IMR-90 (cell line): Measurements from ENCODE around the gene GPAM. TPM values are rescaled to one million over a fixed set of nuclear protein-coding genes. Genes with fewer than 3 reads are reported as not detected.

Source experiments
- ATAC-seq: fragments of 200-7000 bp; cut with Tn5 transposase; 2 replicates; pipeline ENCODE4 v1.9.1; 2020; ENCODE audit warnings: low read depth, mild to moderate bottlenecking, moderate library complexity
- BruUV-seq: library from RNA; stranded (reverse); fragments of 400-500 nt; replicated peaks from 2 replicates; lab custom pipeline; 2021; lab: Mats Ljungman, UMichigan
- CTCF ChIA-PET: fragments of 300-600 bp; formaldehyde crosslinking; extraction: SDS; loops from one replicate; lab custom pipeline; 2021; ENCODE audit warnings: antibody characterized with exemption; lab: Yijun Ruan, JAX
- POLR2A ChIA-PET: fragments of 300-600 bp; sonication (Branson Sonifier 250); formaldehyde crosslinking; loops from one replicate; lab custom pipeline; 2022; ENCODE audit warnings: antibody characterized with exemption; ENCODE audit not compliant: unreplicated experiment; lab: Charles Lee
- DNase-seq: peaks from one replicate; pipeline ENCODE4 v3.0.0; 2013
- H2AFZ ChIP-seq: replicated peaks from 2 replicates; pipeline ENCODE3; 2013; ENCODE audit warnings: low read length, mild to moderate bottlenecking; ENCODE audit not compliant: poor library complexity
- H2AK5ac ChIP-seq: 2 replicates; pipeline ENCODE4 v1.6.1; 2013; ENCODE audit warnings: low read depth, low read length, inconsistent platforms
- H2AK9ac ChIP-seq: replicated peaks from 2 replicates; pipeline ENCODE3; 2013; ENCODE audit warnings: mild to moderate bottlenecking, low read depth, low read length, moderate library complexity; ENCODE audit not compliant: poor library complexity
- H2BK120ac ChIP-seq: 2 replicates; pipeline ENCODE4 v1.6.1; 2013; ENCODE audit warnings: low read depth, low read length, inconsistent platforms
- H2BK15ac ChIP-seq: 3 replicates; pipeline ENCODE4 v1.6.1; 2013; ENCODE audit warnings: low read depth, low read length, inconsistent platforms
- H2BK20ac ChIP-seq: 2 replicates; pipeline ENCODE4 v1.6.1; 2013; ENCODE audit warnings: low read depth, mild to moderate bottlenecking, inconsistent platforms, low read length, moderate library complexity
- H2BK5ac ChIP-seq: 2 replicates; pipeline ENCODE4 v1.6.1; 2013; ENCODE audit warnings: mild to moderate bottlenecking, low read depth, low read length, inconsistent platforms; ENCODE audit not compliant: poor library complexity, severe bottlenecking
- H3K14ac ChIP-seq: replicated peaks from 2 replicates; pipeline ENCODE4 v1.6.1; 2013; ENCODE audit warnings: low read depth, low read length, inconsistent platforms
- H3K18ac ChIP-seq: 2 replicates; pipeline ENCODE4 v1.6.1; 2013; ENCODE audit warnings: low read depth, low read length, control low read depth
- H3K23ac ChIP-seq: 2 replicates; pipeline ENCODE4 v1.6.1; 2013; ENCODE audit warnings: low read depth, low read length, inconsistent platforms
- H3K27ac ChIP-seq: 2 replicates; pipeline ENCODE4 v1.5.1; 2013; ENCODE audit warnings: mild to moderate bottlenecking, control low read depth, low read length; ENCODE audit not compliant: insufficient read depth
- H3K27me3 ChIP-seq: 2 replicates; pipeline ENCODE4 v1.6.1; 2013; ENCODE audit warnings: low read length; ENCODE audit not compliant: control insufficient read depth, insufficient read depth
- H3K36me3 ChIP-seq: 2 replicates; pipeline ENCODE4 v1.6.1; 2013; ENCODE audit warnings: low read length, mixed read lengths; ENCODE audit not compliant: control insufficient read depth, insufficient read depth
- H3K4ac ChIP-seq: 2 replicates; pipeline ENCODE4 v1.6.1; 2013; ENCODE audit warnings: low read depth, low read length, inconsistent platforms
- H3K4me1 ChIP-seq: 2 replicates; pipeline ENCODE4 v1.6.1; 2013; ENCODE audit warnings: low read length, mixed read lengths; ENCODE audit not compliant: control insufficient read depth, insufficient read depth
- H3K4me2 ChIP-seq: 2 replicates; pipeline ENCODE4 v1.6.1; 2013; ENCODE audit warnings: low read depth, mild to moderate bottlenecking, control low read depth, low read length, moderate library complexity
- H3K4me3 ChIP-seq: 2 replicates; pipeline ENCODE4 v1.5.1; 2013; ENCODE audit warnings: low read depth, mild to moderate bottlenecking, control low read depth, low read length, moderate library complexity; ENCODE audit not compliant: insufficient read depth
- H3K56ac ChIP-seq: 2 replicates; pipeline ENCODE4 v1.6.1; 2013; ENCODE audit warnings: low read length, inconsistent platforms; ENCODE audit not compliant: insufficient read depth; ENCODE audit errors: extremely low read depth
- H3K79me1 ChIP-seq, 2 experiments: 2 replicates each; pipeline ENCODE4 v1.6.1; 2013; ENCODE audit warnings: low read length in 2 of 2, inconsistent platforms in 1 of 2, low read depth in 1 of 2
- H3K9ac ChIP-seq: 2 replicates; pipeline ENCODE4 v1.6.1; 2013; ENCODE audit warnings: low read depth, low read length, control low read depth
- H3K9me1 ChIP-seq: 2 replicates; pipeline ENCODE4 v1.6.1; 2013; ENCODE audit warnings: low read length, inconsistent platforms; ENCODE audit not compliant: insufficient read depth
- H3K9me3 ChIP-seq: 2 replicates; pipeline ENCODE4 v1.6.1; 2013; ENCODE audit warnings: low read length; ENCODE audit not compliant: control insufficient read depth, insufficient read depth
- H4K20me1 ChIP-seq: 2 replicates; pipeline ENCODE4 v1.6.1; 2013; ENCODE audit warnings: low read length, inconsistent platforms; ENCODE audit not compliant: insufficient read depth
- H4K5ac ChIP-seq: 2 replicates; pipeline ENCODE4 v1.6.1; 2013; ENCODE audit warnings: mild to moderate bottlenecking, low read depth, low read length, control low read depth
- H4K8ac ChIP-seq, 2 experiments: 2 replicates each; pipeline ENCODE4 v1.6.1; 2013; ENCODE audit warnings: low read depth in 2 of 2, low read length in 2 of 2, control low read depth in 1 of 2, inconsistent platforms in 1 of 2
- H4K91ac ChIP-seq: 2 replicates; pipeline ENCODE4 v1.6.1; 2013; ENCODE audit warnings: low read depth, low read length, inconsistent platforms; ENCODE audit not compliant: insufficient read depth
- FOS ChIP-seq: fragments of 150-350 bp; IDR thresholded peaks from 2 replicates; pipeline ENCODE4 v1.6.1; 2016; ENCODE audit warnings: low read depth, low read length
- MAFK ChIP-seq: IDR thresholded peaks from 2 replicates; pipeline ENCODE4 v1.6.1; 2012; ENCODE audit warnings: low read depth, low read length, improper control_type of control experiment
- MXI1 ChIP-seq: IDR thresholded peaks from 2 replicates; pipeline ENCODE4 v1.6.1; 2012; ENCODE audit warnings: low read depth, mild to moderate bottlenecking, low read length, moderate library complexity, borderline replicate concordance
- NFE2L2 ChIP-seq: fragments of 150-350 bp; IDR thresholded peaks from 2 replicates; pipeline ENCODE4 v1.6.1; 2016; ENCODE audit warnings: low read depth, mild to moderate bottlenecking, low read length
- RAD21 ChIP-seq: IDR thresholded peaks from 2 replicates; pipeline ENCODE4 v1.6.1; 2012; ENCODE audit warnings: low read length, improper control_type of control experiment
- RCOR1 ChIP-seq: IDR thresholded peaks from 2 replicates; pipeline ENCODE4 v1.6.1; 2012; ENCODE audit warnings: mild to moderate bottlenecking, low read length, improper control_type of control experiment; ENCODE audit not compliant: insufficient replicate concordance
- RFX5 ChIP-seq: IDR thresholded peaks from 2 replicates; pipeline ENCODE4 v1.8.0; 2012; ENCODE audit warnings: low read depth, mild to moderate bottlenecking, low read length, moderate library complexity
- SMC3 ChIP-seq: fragments of 150-350 bp; IDR thresholded peaks from 2 replicates; pipeline ENCODE4 v1.6.1; 2016; ENCODE audit warnings: low read depth, mild to moderate bottlenecking, antibody characterized with exemption, low read length, moderate library complexity
- WGBS, 2 experiments: methylation state at CpG; one replicate each; pipeline versions ENCODE4 v1.1.5 to v1.1.7; 2013; ENCODE audit warnings: missing lambda C conversion rate in 2 of 2; ENCODE audit not compliant: insufficient read length in 1 of 2; ENCODE audit errors: extremely low coverage in 2 of 2; 5-methylcytosine and 5-hydroxymethylcytosine counted together
- dilution Hi-C: fragments of 300-500 bp; cut with HindIII; formaldehyde crosslinking; loops from one replicate; pipeline ENCODE4 v1.14.3; 2018; ENCODE audit warnings: low sequenced_read_pairs; ENCODE audit not compliant: unreplicated experiment
- in situ Hi-C: fragments of 300-500 bp; cut with MboI; formaldehyde crosslinking; loops from 3 replicates; pipeline ENCODE4 v1.14.3; 2019; ENCODE audit warnings: low sequenced_read_pairs, inconsistent platforms, mixed read lengths
- intact Hi-C: fragments of 100-400 bp; cut with micrococcal nuclease; formaldehyde crosslinking; loops from 2 replicates; pipeline ENCODE4 v1.10.0; 2022
- polyA plus RNA-seq, 3 experiments: library from polyadenylated mRNA; depleted of rRNA; stranded (reverse); fragments of >200 nt; gene quantifications; 2 replicates each; pipeline ENCODE4 v1.2.3, GENCODE V29; 2012; ENCODE audit warnings: low replicate concordance in 1 of 3
- total RNA-seq: library from RNA; depleted of rRNA; stranded (reverse); fragments of >200 nt; gene quantifications from 2 replicates; pipeline ENCODE4 v1.2.3, GENCODE V29; 2012

Gene GPAM
- total and polyA plus RNA-seq, 2 of the 4 experiments (the other 2 are of a cell fraction), result 3.5 to 11.5 TPM

DNA sequence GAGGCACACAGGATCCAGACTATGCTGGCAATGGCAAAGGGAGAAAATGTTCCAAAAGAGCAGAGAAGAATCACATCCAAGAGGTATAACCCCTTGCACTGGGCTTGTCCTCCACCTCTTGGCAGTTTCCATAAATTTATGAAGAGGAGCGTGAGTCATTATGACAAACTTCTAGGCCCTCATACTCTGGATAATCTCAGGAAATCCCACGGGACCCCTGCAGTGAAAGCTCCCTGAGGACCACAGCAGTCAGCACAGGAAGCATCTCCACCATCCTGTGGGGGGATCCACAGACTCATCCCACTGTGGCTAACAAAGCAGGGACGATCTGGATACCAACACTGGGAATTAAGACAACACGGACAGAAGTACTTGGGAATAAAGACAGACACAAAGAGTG, 30.3 kb upstream of the GPAM start:
- intact Hi-C loops, result no loop called here
- H2AK5ac ChIP-seq, result no peak overlapping the region
- POLR2A ChIA-PET, result no interaction called here
- no peak overlapping the region for H4K91ac ChIP-seq
- peaks cover 2% of the 10 kb centered on the region for H3K27me3 ChIP-seq
- TF ChIP-seq RCOR1 (no peak), MXI1 (no peak), FOS (no peak), MAFK (no peak), NFE2L2 (no peak), SMC3 (no peak), RFX5 (no peak), RAD21 (no peak)
- H2BK5ac ChIP-seq, result no peak overlapping the region
- H3K4me3 ChIP-seq, result no peak overlapping the region
- no peaks in the 10 kb centered on the region for H3K9me3 ChIP-seq
- ATAC-seq (no peak), DNase-seq (no peak)
- H2BK120ac ChIP-seq, result no peak overlapping the region
- H3K4me2 ChIP-seq, result no peak overlapping the region
- H2BK15ac ChIP-seq, result no peak overlapping the region
- H2AFZ ChIP-seq, result no peak overlapping the region
- H2BK20ac ChIP-seq, result no peak overlapping the region
- H3K36me3 ChIP-seq, result no peaks in the 10 kb centered on the region
- H3K79me1 ChIP-seq, result no peaks in the 10 kb centered on the region
- no peaks in the 10 kb centered on the region; the same call in 1 of the 2 replicates for H3K4me1 ChIP-seq
- CTCF ChIA-PET, result no interaction called here
- dilution Hi-C loops, result no loop called here
- H3K14ac ChIP-seq, result no peak overlapping the region
- peak overlapping the region; percentile 5 for H2AK9ac ChIP-seq
- no peak overlapping the region for H3K18ac ChIP-seq
- H3K9me1 ChIP-seq, result 0 out of 2 replicates have a peak, but pooled peaks cover 3% of the 10 kb centered on the region
- H3K27ac ChIP-seq, result no peak overlapping the region
- in situ Hi-C loops, result no loop called here
- 70% methylated on average over 2 of the region's 4 CpGs; no CpG with 5 or more reads in 1 of the 2 experiments for WGBS, 2 experiments
- H4K20me1 ChIP-seq, result no peaks in the 10 kb centered on the region
- H3K56ac ChIP-seq, result no peak overlapping the region
- no peak overlapping the region for H3K23ac ChIP-seq
- H4K5ac ChIP-seq, result no peak overlapping the region
- H3K4ac ChIP-seq, result no peak overlapping the region
- H4K8ac ChIP-seq, result no peak overlapping the region
- BruUV-seq, result no TSS peak
- no peak overlapping the region for H3K9ac ChIP-seq
